Activated CD4-positive, alpha-beta T cell treated with anti-CD3 and anti-CD28 coated beads for 1 hour (primary cell): ENCODE results near the gene THBS3.
"Not testable (repeated sequence)": the region's sequence is repeated elsewhere in the genome, so short reads cannot be mapped to it uniquely, and the experiment has no call there.

ENCODE experiments used
- DNase-seq: peaks from one replicate; pipeline ENCODE4 v3.0.0-alpha.2; 2020

Gene THBS3

GRCh38 chr1:155172732-155173477, 34.8 kb downstream of the THBS3 start, which contains the start of gene KRTCAP2:
KRTCAP2 (minus strand) TSS chr1:155173304; CDS start chr1:155173224, 80 bp downstream.
- DNase-seq, result peak; percentile 90

- no peak for DNase-seq
Observed at GRCh38 chr1:155171836-155172731, 35.6 kb downstream of the THBS3 start.

GRCh38 chr1:155170806-155171205, 36.9 kb downstream of the THBS3 start:
- DNase-seq, result no peak

- no peak for DNase-seq
Observed at GRCh38 chr1:155170101-155170785, 37.5 kb downstream of the THBS3 start.

- no peak for DNase-seq
Observed at GRCh38 chr1:155169541-155169940, 38.2 kb downstream of the THBS3 start.

- no peak for DNase-seq
Observed at GRCh38 chr1:155168456-155169210, 39.1 kb downstream of the THBS3 start.

- not testable (repeated sequence) for DNase-seq
Observed at GRCh38 chr1:155168105-155168445, 39.6 kb downstream of the THBS3 start.

- peak; percentile 79 for DNase-seq
Observed at GRCh38 chr1:155167166-155168104, 40.3 kb downstream of the THBS3 start.

- no peak for DNase-seq
Observed at GRCh38 chr1:155166471-155167165, 41.1 kb downstream of the THBS3 start.

GRCh38 chr1:155166051-155166470, 41.6 kb downstream of the THBS3 start:
- DNase-seq, result no peak

GRCh38 chr1:155164625-155165024, 43.1 kb downstream of the THBS3 start:
- not testable (repeated sequence) for DNase-seq

GRCh38 chr1:155163785-155164184, 43.9 kb downstream of the THBS3 start:
- DNase-seq, result not testable (repeated sequence)

- not testable (repeated sequence) for DNase-seq
Observed at GRCh38 chr1:155162631-155163030, 45.1 kb downstream of the THBS3 start.

- no peak for DNase-seq
Observed at GRCh38 chr1:155160128-155160527, 47.6 kb downstream of the THBS3 start.

GRCh38 chr1:155158991-155159390, 48.7 kb downstream of the THBS3 start:
- no peak for DNase-seq

GRCh38 chr1:155155996-155156643, 51.6 kb downstream of the THBS3 start:
- DNase-seq, result not testable (repeated sequence)
